Measurements from ENCODE around the gene GJA5.

DNA sequence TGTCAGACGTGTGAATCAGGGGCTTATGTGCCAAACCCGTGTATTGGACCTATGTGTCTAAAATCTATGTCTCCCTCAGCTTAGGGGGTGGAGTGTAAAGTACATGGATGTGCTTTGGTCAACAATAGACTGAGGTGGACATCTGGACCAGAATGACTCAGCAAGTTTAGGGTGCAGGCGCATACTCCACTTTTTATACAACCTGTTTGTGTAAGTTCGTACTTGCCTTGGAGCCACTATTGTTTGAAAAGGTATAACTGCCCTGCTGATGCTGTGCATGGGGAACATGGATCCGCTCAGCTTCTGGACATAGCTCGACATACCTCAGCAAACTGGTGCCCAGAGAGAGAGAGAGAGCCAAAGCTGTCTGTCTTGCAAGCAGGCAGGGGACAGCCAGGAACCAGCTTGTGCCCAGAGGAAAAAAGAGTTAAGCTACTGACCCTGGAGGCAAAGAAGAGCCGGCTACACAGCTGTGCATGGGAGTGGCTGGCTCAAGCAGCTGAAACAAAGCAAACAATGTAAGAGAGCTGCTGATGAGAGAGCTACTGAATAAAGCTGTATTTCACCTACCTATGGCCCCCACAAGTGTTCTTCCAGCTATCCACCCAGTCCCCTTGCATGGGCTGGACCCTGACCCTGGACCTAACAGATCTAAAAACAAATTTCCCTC is 41.2 kb downstream of the GJA5 start:
- no peak for TF ChIP-seq EZH2phosphoT487 (conservative IDR thresholded peaks at IDR 0.05; ENCODE audit: low read length)
- TF ChIP-seq, protein P1, sequence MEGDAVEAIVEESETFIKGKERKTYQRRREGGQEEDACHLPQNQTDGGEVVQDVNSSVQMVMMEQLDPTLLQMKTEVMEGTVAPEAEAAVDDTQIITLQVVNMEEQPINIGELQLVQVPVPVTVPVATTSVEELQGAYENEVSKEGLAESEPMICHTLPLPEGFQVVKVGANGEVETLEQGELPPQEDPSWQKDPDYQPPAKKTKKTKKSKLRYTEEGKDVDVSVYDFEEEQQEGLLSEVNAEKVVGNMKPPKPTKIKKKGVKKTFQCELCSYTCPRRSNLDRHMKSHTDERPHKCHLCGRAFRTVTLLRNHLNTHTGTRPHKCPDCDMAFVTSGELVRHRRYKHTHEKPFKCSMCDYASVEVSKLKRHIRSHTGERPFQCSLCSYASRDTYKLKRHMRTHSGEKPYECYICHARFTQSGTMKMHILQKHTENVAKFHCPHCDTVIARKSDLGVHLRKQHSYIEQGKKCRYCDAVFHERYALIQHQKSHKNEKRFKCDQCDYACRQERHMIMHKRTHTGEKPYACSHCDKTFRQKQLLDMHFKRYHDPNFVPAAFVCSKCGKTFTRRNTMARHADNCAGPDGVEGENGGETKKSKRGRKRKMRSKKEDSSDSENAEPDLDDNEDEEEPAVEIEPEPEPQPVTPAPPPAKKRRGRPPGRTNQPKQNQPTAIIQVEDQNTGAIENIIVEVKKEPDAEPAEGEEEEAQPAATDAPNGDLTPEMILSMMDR (IDR thresholded peaks at IDR 0.05; ENCODE audit: insufficient read depth, low read length, poor library complexity, severe bottlenecking) = no peak
